Choroid plexus epithelial cell (primary cell): ENCODE results near the gene AFAP1.

Experiments
- DNase-seq: peaks from one replicate; pipeline ENCODE4 v3.0.0-alpha.2; 2010; ENCODE audit warnings: low read depth
- H3K4me3 ChIP-seq: 2 replicates; pipeline ENCODE4 v1.5.1; 2011; ENCODE audit warnings: low read depth, mild to moderate bottlenecking, control low read depth, low read length, moderate library complexity
- TF ChIP-seq, protein P1 (sequence below): conservative IDR thresholded peaks from 2 replicates; pipeline ENCODE4 v1.5.1; 2011; ENCODE audit warnings: low read depth, mild to moderate bottlenecking, control low read depth, inconsistent platforms, low read length, moderate library complexity

Gene AFAP1

DNA sequence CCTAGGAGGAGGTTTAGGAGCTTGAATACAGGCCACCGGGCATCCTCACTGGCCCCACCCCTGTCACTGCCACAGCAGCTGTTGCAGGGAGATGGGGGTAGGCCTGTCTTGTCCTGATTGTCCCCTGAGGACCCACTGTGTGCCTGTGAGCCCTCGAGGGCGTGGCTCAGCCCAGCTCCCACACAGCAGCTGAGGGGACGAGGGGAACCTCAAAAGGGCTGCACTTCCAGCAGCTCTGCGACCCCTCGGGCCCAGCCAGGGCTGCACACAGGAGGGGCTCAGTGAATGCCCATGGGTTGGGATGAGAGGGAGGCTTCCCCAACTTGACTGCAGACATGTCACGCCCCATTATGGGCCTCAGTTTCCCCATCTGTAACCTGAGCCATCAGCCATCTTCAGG is 225.9 kb downstream of the AFAP1 start:
- H3K4me3 ChIP-seq: no peak overlapping the region
- DNase-seq: no peak

DNA sequence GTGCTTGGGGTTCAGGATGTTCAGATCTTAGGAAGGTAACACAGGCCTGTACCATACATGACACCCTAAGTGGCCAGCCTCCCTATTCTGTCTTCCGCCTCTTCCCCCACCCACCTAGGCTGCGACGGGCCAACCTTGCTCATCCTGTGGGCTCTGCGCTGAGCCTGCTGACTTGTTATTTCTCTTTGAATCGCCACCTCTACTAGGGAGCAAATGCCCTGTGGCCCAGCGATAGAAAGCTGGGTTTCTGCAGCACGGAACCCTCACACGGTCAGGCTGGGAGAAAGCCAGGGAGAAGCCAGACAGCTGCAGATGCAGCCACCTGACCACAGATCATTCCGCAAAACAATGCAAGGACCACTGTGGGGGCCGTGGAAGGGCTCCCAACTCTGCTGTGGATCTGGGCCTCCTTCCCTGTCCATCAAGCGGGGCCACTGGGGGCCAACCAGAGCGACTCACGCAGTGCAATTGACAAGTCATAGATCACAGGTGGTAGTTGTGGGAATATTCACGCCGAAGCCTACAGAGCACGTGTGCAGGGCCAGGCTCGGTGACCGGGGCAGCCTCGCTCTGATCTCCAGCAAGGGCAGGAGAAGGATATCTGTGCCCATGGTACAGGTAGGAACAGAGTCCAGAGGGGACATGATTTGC is 227.5 kb downstream of the AFAP1 start:
- TF ChIP-seq, protein P1, sequence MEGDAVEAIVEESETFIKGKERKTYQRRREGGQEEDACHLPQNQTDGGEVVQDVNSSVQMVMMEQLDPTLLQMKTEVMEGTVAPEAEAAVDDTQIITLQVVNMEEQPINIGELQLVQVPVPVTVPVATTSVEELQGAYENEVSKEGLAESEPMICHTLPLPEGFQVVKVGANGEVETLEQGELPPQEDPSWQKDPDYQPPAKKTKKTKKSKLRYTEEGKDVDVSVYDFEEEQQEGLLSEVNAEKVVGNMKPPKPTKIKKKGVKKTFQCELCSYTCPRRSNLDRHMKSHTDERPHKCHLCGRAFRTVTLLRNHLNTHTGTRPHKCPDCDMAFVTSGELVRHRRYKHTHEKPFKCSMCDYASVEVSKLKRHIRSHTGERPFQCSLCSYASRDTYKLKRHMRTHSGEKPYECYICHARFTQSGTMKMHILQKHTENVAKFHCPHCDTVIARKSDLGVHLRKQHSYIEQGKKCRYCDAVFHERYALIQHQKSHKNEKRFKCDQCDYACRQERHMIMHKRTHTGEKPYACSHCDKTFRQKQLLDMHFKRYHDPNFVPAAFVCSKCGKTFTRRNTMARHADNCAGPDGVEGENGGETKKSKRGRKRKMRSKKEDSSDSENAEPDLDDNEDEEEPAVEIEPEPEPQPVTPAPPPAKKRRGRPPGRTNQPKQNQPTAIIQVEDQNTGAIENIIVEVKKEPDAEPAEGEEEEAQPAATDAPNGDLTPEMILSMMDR: no peak
- no peak overlapping the region for H3K4me3 ChIP-seq

More for the DNA sequence above, 225.9 kb downstream of the AFAP1 start:
- TF ChIP-seq, protein P1: no peak

DNA sequence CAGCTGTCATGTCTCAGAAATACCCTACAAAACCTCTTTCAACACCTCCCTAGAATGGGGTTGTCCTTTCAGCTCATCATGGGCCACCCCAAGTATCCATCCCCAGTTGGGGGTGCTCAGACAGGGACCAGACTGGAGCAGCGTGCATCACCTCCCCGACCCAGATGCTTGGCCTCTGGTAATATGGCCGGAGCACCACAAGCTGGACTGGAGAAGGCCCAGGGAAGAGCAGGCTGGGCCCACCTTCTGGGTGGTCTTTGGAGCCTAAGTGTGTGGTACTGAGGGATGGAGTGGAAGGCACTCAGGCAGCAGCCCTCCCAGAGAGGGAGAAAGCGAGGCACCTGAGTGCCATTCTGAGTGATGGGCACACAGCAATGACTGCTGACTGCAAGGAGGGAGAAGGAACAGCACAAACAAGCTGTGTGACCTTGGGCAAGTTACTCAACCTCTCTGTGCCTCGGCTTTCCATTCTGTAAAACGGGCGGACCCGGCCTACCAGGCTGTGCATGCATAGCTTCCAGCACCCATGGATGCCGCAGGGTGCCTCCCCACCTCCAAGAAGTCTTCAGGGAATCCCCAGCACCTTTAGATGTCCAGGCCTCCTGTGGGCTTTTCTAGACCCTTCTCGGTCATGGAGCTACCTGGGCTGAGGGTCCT is 228.2 kb downstream of the AFAP1 start:
- H3K4me3 ChIP-seq: no peak overlapping the region
- TF ChIP-seq, protein P1: no peak
- no peak for DNase-seq

More for the DNA sequence above, 227.5 kb downstream of the AFAP1 start:
- DNase-seq: no peak

DNA sequence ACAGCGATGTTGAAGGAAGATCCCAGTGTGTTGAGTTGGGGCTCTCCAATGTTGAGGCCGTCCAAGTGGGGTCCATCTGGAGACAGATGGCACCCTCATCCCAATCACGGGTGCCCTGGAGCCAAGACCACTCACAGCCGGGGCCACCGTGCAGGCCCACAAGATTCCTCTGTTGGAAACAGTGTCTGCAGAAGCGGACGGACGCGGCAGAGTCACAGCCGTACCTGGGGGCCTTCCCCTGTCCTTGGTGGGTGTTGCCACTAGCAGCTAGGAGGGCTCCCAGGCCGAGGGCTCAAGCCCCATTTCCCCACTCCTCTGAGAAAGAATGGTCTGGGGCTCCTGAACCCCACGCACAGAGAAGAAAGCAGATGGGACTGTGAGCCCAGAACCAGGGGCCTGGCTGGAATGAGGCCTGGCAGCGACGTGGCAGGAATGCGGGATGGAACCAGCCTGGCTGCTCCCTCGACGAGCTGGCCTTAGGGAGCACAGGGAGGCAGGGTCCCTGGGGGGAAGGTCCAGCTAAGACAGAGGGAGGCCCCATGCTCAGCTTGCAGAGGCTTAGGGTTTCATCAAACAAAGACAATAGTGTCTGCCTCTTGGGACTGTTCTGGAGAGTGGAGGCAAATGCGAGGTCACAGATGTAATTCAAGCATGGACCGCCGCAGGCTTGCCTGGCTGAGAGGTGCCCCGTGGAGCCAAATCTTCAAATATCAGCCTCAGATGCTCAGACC is 228.9 kb downstream of the AFAP1 start:
- no peak overlapping the region for H3K4me3 ChIP-seq
- no peak for DNase-seq
- TF ChIP-seq, protein P1: no peak

DNA sequence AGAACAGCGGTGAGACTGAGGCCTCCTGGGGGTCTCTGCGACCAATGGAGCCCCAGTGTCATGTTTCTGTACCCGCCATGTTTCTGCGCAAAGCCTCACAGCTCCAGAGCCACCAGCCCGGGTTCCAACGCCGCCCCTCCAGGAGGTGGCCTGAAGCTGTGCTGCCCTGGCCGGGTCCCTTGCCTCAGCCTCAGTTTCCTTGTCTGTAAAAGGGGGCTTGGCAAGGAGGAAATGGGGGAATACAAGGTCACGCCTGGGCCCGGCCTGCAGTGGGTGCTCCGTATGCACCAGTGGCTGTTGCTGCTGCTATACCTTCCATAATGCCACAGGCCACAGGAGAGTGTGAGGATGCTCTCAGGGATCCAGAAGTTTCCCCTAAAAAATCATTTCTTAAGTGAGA is 229.5 kb downstream of the AFAP1 start:
- TF ChIP-seq, protein P1: no peak
- DNase-seq: no peak
- no peak overlapping the region for H3K4me3 ChIP-seq

DNA sequence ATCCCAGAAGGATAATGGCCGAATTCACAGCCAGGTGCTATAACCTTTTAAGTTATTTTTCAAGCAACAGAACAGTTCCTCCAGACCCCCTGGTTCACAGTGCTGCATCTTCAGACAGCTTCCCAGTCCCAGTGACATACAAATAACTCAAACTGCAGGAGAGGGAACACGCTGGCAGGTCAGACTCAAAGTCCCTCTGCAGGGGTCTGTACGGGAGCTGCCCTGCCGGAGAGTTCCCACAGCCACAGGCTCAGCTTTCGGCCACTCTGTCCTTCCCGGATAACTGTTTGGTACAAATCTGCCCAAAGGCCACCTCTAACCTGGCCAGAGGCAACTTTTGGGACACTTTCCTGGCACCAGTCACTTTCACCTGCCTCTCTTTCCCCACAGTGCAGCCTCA is 230.2 kb downstream of the AFAP1 start:
- no peak for DNase-seq
- TF ChIP-seq, protein P1: no peak
- H3K4me3 ChIP-seq: no peak overlapping the region
